ENCODE data around the gene CBLB.

CBLB gene

GRCh38 chr3:105790534-105790933, 78.3 kb downstream of the CBLB start:
- H3K27ac ChIP-seq: no peak overlapping the region
- TF ChIP-seq CTCF (conservative IDR thresholded peaks at IDR 0.05) (no peak), ZFX (IDR thresholded peaks at IDR 0.05) (no peak)

DNA sequence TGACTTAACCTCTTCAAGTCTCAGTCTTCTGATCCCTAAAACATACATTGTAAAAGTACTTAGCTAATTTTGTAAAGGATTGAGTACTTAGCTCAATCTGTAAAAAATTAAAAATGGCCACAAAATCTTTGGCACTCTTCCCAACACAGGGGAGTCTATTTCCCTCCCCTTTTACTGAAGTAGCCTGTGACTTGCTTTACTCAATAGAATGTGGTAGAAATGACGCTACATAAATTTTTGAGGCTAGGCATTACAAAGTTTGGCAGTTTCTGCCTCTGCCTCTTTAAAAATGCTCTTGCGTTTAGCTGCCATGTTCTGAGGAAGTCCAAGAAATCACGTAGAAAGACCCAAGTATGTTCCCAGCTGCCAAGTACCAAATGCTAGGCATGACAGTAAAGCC, 80.2 kb downstream of the CBLB start:
- TF ChIP-seq ZFX (IDR thresholded peaks at IDR 0.05): no peak
- TF ChIP-seq CTCF (conservative IDR thresholded peaks at IDR 0.05): no peak
- H3K27ac ChIP-seq: no peak overlapping the region

DNA sequence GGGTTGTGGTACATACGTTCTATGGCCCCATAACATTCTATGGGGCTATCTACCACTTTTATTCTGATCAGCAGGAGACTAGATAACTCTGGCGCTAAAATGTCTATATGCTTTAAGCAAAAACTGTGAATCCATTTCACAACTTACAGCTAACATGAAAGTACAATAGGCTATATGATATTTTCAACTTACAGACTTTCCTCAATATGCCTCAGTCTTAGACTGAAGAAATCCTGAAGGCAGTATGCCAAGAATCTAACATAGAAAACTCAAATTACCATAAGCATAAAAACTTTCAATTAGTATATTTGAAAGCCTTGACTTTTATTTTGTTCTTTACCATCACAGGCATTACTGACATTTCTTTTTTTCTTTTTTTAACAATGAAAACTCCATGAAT, 81.4 kb downstream of the CBLB start:
- no peak overlapping the region for H3K27ac ChIP-seq
- TF ChIP-seq ZFX (IDR thresholded peaks at IDR 0.05): no peak
- TF ChIP-seq CTCF (conservative IDR thresholded peaks at IDR 0.05): no peak

GRCh38 chr3:105786990-105787389, 81.8 kb downstream of the CBLB start:
- TF ChIP-seq CTCF (conservative IDR thresholded peaks at IDR 0.05) (no peak), ZFX (IDR thresholded peaks at IDR 0.05) (no peak)
- H3K27ac ChIP-seq: no peak overlapping the region

GRCh38 chr3:105786241-105786640, 82.6 kb downstream of the CBLB start:
- TF ChIP-seq ZFX (IDR thresholded peaks at IDR 0.05): no peak
- no peak for TF ChIP-seq CTCF (conservative IDR thresholded peaks at IDR 0.05)
- no peak overlapping the region for H3K27ac ChIP-seq

GRCh38 chr3:105785803-105786202, 83.0 kb downstream of the CBLB start:
- H3K27ac ChIP-seq: no peak overlapping the region
- no peak for TF ChIP-seq CTCF (conservative IDR thresholded peaks at IDR 0.05)
- TF ChIP-seq ZFX (IDR thresholded peaks at IDR 0.05): no peak

GRCh38 chr3:105783631-105784030, 85.2 kb downstream of the CBLB start:
- TF ChIP-seq CTCF (conservative IDR thresholded peaks at IDR 0.05) (no peak), ZFX (IDR thresholded peaks at IDR 0.05) (no peak)
- H3K27ac ChIP-seq: no peak overlapping the region

All from C4-2B (cell line).